GM12875 (cell line): ENCODE results near the gene KRTDAP.
"Not testable (repeated sequence)": the region's sequence is repeated elsewhere in the genome, so short reads cannot be mapped to it uniquely, and the experiment has no call there.

Experiments
- H3K4me3 ChIP-seq: one replicate; pipeline ENCODE4 v1.5.1; 2011; ENCODE audit warnings: low read depth, low read length, control low read depth
- CTCF ChIP-seq: IDR thresholded peaks from 2 replicates; pipeline ENCODE4 v1.5.1; 2011; ENCODE audit warnings: low read depth, mild to moderate bottlenecking, control low read depth, inconsistent platforms, low read length, moderate library complexity, borderline replicate concordance; ENCODE audit not compliant: insufficient read depth

The KRTDAP gene

GRCh38 chr19:35484252-35485036 is 5.8 kb downstream of the KRTDAP start:
- TF ChIP-seq CTCF, result no peak
- H3K4me3 ChIP-seq, result no peak overlapping the region

GRCh38 chr19:35483089-35483488 is 7.2 kb downstream of the KRTDAP start:
- H3K4me3 ChIP-seq, result no peak overlapping the region
- TF ChIP-seq CTCF, result no peak

- no peak for TF ChIP-seq CTCF
- H3K4me3 ChIP-seq, result no peak overlapping the region
These were observed 11.2 kb downstream of the KRTDAP start for GRCh38 chr19:35478794-35479677.

GRCh38 chr19:35476149-35476548 is 14.1 kb downstream of the KRTDAP start:
- peak; percentile 49; the same call in 1 of the 2 replicates for TF ChIP-seq CTCF
- H3K4me3 ChIP-seq, result no peak overlapping the region

- not testable (repeated sequence) for H3K4me3 ChIP-seq
These were observed 15.7 kb downstream of the KRTDAP start for GRCh38 chr19:35474594-35474993.

GRCh38 chr19:35474104-35474503 is 16.2 kb downstream of the KRTDAP start:
- H3K4me3 ChIP-seq, result no peak overlapping the region
- TF ChIP-seq CTCF, result no peak

GRCh38 chr19:35471946-35472345 is 18.3 kb downstream of the KRTDAP start:
- no peak overlapping the region for H3K4me3 ChIP-seq
- TF ChIP-seq CTCF, result no peak

- H3K4me3 ChIP-seq, result not testable (repeated sequence)
These were observed 19.2 kb downstream of the KRTDAP start for GRCh38 chr19:35471075-35471474.
